KBM-7 (cell line): ENCODE measurements around the gene LHB.
"Not testable (repeated sequence)": the region's sequence is repeated elsewhere in the genome, so short reads cannot be mapped to it uniquely, and the experiment has no call there.

Experiments
- DNase-seq: peaks from one replicate; pipeline ENCODE4 v3.0.0-alpha.2; 2015
- in situ Hi-C: fragments of 300-500 bp; cut with MboI; formaldehyde crosslinking; loops from 2 replicates; pipeline ENCODE4 v1.14.3; 2020; ENCODE audit warnings: low sequenced_read_pairs, low pct_unique_long_range_greater_than_20kb, mixed read lengths

The LHB gene

GRCh38 chr19:49017041-49017665 is at the start of gene LHB:
Gene LHB (minus strand): TSS chr19:49017091. CDS start chr19:49017081, 10 bp downstream.
- in situ Hi-C loops = no loop called here
- no peak for DNase-seq

GRCh38 chr19:49065905-49066512 is 49.1 kb upstream of the LHB start:
- in situ Hi-C loops = no loop called here
- no peak for DNase-seq

GRCh38 chr19:49064768-49065611 is 48.1 kb upstream of the LHB start, which contains the start of gene NTF4:
Gene NTF4 (minus strand): TSS chr19:49064818. CDS start chr19:49061997, 2,821 bp downstream.
- in situ Hi-C loops = no loop called here
- no peak for DNase-seq

DNA sequence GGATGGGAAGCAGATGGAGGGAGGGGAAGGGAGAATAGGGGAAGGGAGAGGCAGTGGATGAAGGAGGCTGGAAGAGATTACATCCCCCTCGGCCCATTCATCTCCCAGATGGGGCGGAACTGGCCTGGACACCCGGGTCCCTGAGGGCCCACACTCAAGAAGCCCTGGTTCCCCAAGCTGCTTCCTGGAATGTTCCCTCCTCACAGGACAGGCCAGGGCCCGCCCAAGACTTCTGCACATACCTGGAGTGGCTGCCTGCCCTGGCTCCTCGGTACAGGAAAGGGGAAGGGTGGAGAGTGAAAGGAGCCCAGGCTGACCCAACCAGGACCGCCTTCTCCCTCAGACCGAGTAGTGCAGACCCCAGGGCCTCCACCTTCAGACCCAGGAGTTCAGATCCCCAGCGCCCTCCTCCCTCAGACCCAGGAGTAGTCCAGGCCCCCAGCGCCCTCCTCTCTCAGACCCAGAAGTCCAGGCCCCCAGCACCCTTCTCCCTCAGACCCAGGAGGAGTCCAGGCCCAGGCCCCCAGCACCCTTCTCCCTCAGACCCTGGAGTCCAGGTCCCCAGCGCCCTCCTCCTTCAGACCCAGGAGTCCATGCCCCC is 47.2 kb upstream of the LHB start:
- in situ Hi-C loops = no loop called here
- no peak for DNase-seq

DNA sequence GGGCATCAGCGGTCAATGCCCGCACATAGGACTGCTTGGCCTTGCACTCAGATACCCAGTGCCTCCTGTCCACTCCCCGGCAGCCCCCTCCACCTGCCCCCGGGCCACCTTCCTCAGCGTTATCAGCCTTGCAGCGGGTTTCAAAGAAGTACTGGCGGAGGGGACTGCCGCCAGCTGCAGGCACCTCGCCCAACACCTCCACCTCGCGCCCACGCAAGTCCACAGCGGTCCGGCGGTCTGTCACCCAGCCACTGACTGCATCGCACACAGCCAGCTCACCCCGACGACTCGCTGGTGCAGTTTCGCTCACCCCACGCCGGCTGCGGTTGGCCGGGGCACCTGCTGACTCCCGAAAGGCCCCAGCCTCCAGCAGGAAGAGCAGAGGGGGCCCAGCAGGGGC is 44.6 kb upstream of the LHB start:
- no peak for DNase-seq
- in situ Hi-C loops = no loop called here

- DNase-seq = no peak
Observed at GRCh38 chr19:49061000-49061399, 44.1 kb upstream of the LHB start.

DNA sequence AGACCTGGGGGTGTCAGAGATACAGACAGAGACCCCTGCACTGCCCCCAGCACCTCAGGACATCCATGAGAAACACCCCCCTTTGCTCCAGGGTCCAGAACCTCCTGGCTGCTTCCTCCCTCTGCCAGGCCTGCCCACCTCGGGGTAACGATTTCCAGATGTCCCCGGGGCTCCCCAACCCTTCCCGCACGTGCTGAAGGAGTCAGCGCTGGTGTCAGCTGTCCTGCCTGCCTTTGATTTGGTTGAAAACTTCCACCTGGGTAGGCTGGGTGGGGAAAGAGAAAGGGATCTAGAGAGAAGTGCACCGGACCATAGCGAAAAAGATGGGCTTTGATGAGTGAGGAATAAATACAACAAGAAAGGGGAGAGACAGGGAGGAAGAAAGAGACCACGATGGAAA is 42.2 kb upstream of the LHB start:
- no peak for DNase-seq
- in situ Hi-C loops = no loop called here

More at GRCh38 chr19:49061000-49061399, 44.1 kb upstream of the LHB start:
- in situ Hi-C loops = no loop called here

DNA sequence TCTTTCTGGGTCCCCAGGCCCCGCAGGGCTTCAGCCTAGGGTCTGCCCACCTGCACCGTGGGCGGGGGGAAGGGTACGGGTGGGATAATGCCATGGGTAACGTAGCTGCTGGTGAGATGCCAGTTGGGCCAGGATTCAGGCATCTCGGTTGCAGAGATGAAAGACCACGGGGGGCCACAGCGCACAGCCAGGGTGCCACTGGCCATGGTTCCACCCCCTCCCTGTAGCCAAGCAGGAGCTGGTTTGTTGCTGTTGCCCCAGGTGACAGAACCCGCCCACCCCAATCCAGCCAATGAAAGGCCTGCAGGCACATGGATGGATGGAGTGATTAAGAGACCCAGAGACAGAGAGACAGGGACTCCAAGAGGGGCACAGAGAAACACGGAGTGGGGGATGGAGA is 41.7 kb upstream of the LHB start:
- in situ Hi-C loops = no loop called here
- no peak for DNase-seq

DNA sequence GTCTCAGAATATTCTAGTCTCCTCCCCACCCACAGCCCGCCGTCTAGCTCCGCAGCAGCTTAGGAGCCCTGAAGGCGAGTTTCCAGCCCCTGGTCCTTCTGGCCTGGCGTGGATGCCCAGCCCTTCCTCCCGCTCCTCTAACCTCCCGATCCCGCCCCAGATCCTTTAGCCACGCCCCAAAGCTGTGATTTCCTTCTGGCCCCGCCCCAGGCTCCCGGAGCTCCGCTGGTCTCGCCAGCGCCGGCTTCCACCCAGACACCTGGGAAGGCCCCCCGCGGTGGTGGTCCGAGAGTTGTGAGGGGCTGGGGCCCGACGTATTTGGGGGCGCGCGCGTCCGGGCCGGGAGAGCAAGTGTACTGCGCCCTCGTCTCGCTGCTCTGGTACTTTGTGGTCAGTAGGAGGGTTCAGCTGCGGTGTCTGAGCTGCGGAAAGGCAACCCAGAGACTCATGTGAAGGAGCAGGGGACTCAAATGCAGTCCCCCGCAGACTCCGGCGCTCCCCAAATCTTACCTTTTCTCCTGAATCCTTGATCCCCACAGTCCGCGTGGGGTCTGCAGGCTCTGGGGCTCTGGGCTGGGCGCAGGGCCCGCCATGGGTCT is 40.8 kb upstream of the LHB start, which contains the start of gene CGB7:
TSS of gene CGB7 (minus strand) at position 114 of the 599 bp plus-strand sequence. CDS start 2,374 bp downstream, outside the sequence.
- in situ Hi-C loops = no loop called here
- no peak for DNase-seq

GRCh38 chr19:49056902-49057596 is 40.2 kb upstream of the LHB start:
- DNase-seq, in situ Hi-C loops: not testable (repeated sequence)

DNA sequence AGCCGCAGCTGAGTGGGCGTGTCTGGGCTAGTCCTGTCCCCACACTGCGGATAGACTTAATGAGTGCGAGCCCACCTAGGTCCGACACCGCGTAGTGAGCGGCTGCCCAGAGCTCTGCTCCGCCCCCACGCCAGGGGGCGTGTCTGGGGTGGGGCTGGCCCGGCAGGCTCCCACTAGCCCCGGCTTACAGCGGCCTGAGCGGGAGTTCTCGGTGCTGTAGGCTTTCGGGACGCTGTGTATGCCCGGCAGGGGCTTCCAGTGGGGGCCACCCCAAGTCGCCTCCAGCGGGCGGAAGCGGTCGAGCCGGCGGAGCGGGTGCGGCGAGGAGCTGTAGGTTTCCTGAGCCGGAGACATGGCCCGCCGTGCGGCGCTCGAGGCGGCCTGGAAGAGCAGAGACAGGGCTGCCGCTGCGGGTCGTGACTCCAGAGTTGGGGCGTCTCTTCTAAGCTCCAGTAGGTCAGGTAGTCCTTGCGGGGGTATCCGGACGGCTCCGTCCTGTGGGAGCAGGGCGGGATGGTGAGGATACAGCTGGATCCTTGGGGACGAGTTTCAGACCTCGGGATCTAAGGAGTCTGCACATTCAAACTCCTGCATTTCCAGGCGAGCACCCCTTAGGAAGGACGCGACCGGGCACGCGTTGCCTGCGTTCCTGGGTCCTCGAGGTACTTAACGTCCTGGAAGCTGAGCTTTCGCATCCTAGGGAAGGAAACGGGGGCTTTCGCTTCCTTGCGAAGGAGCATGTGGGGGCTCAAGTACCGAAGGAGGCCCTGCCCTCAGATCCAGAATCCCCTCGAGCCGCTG is 39.4 kb upstream of the LHB start:
- in situ Hi-C loops = no loop called here
- DNase-seq = peak; percentile 61

GRCh38 chr19:49050376-49051033 is 33.6 kb upstream of the LHB start:
- in situ Hi-C loops, DNase-seq: not testable (repeated sequence)

DNA sequence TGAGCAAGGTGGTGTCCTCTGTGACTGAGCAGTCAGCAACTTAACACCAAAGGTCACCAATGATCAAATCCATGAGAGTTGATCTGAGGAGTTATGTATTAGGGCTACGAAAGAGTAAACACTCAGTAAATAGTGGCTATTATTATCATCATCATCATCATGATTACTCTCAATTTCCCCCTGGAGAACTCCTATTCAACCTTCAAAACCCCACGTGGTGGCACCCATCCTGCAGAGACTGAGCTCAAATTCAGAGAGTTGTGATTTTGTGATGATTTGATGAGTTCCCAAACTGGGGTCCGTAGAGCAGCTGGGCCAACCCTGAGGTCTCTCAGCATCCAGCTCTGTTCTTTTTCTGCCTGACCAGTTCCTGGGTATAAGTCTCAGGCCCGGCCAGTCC is 32.9 kb upstream of the LHB start:
- in situ Hi-C loops, DNase-seq: not testable (repeated sequence)

GRCh38 chr19:49049011-49049410 is 32.1 kb upstream of the LHB start, which contains the start of gene CGB8:
Gene CGB8 (minus strand): TSS chr19:49049111. CDS start chr19:49048739, 372 bp downstream.
- DNase-seq, in situ Hi-C loops: not testable (repeated sequence)

DNA sequence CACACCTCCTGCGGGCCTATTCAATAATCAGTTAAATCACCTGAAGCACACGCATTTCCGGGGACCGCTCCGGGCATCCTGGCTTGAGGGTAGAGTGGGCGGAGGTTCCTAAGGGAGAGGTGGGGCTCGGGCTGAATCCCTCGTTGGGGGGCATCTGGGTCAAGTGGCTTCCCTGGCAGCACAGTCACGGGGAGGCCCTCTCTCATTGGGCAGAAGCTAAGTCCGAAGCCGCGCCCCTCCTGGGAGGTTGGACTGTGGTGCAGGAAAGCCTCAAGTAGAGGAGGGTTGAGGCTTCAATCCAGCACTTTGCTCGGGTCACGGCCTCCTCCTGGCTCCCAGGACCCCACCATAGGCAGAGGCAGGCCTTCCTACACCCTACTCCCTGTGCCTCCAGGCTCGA is 26.7 kb upstream of the LHB start, which contains the start of gene CGB5:
TSS of gene CGB5 (plus strand) at position 301 of the 400 bp plus-strand sequence. CDS start 362 bp downstream, outside the sequence.
- DNase-seq, in situ Hi-C loops: not testable (repeated sequence)

DNA sequence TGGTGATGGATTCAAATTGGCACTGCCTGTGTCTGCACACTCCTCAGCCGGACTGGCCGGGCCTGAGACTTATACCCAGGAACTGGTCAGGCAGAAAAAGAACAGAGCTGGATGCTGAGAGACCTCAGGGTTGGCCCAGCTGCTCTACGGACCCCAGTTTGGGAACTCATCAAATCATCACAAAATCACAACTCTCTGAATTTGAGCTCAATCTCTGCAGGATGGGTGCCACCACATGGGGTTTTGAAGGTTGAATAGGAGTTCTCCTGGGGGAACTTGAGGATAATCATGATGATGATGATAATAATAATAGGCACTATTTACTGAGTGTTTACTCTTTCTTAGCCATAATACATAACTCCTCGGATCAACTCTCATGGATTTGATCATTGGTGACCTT is 25.8 kb upstream of the LHB start:
- in situ Hi-C loops, DNase-seq: not testable (repeated sequence)

GRCh38 chr19:49042177-49042576 is 25.3 kb upstream of the LHB start:
- no peak for DNase-seq
- in situ Hi-C loops = no loop called here
